ENCODE measurements around the gene ANP32E.
"Not testable (repeated sequence)": the region's sequence is repeated elsewhere in the genome, so short reads cannot be mapped to it uniquely, and the experiment has no call there.

Gene ANP32E

GRCh38 chr1:150243003-150243402, 7.1 kb upstream of the ANP32E start:
- no peaks in the 10 kb centered on the region for H3K27me3 ChIP-seq (replicated peaks; ENCODE audit: insufficient read depth, low read length)
- H3K36me3 ChIP-seq (replicated peaks; ENCODE audit: insufficient read depth, low read length) = no peaks in the 10 kb centered on the region
- no peaks in the 10 kb centered on the region for H3K9me2 ChIP-seq (replicated peaks; ENCODE audit: insufficient read depth, low read length)
- DNase-seq = no peak
- no peak overlapping the region for H3K9ac ChIP-seq (ENCODE audit: low read length)
- no peak overlapping the region for H2AFZ ChIP-seq (ENCODE audit: low read length)
- no peaks in the 10 kb centered on the region for H3K4me1 ChIP-seq (ENCODE audit: low read length)
- no peaks in the 10 kb centered on the region for H3K9me3 ChIP-seq (replicated peaks; ENCODE audit: insufficient read depth, low read length)
- no peak overlapping the region for H3K4me3 ChIP-seq (ENCODE audit: low read length)
- no peaks in the 10 kb centered on the region for H3K79me2 ChIP-seq (ENCODE audit: low read length)
- H3F3A ChIP-seq (ENCODE audit: insufficient read depth, low read length) = no peaks in the 10 kb centered on the region
- no peak for TF ChIP-seq CTCF (IDR thresholded peaks at IDR 0.05; ENCODE audit: low read length)
- TF ChIP-seq EZH2phosphoT487 (IDR thresholded peaks at IDR 0.05; ENCODE audit: low read length) = no peak
- TF ChIP-seq EZH2 (optimal IDR thresholded peaks at IDR 0.05; ENCODE audit: low read depth, low read length) = no peak
- H4K20me1 ChIP-seq (ENCODE audit: insufficient read depth, low read length) = no peaks in the 10 kb centered on the region
- H3K27ac ChIP-seq (ENCODE audit: low read length) = no peak overlapping the region
- H3K4me2 ChIP-seq (ENCODE audit: low read depth, low read length) = no peak overlapping the region

- no peak overlapping the region for H3K4me2 ChIP-seq (ENCODE audit: low read depth, low read length)
- H4K20me1 ChIP-seq (ENCODE audit: insufficient read depth, low read length) = 0 out of 2 replicates have a peak, but pooled peaks cover 5% of the 10 kb centered on the region
- H3F3A ChIP-seq (ENCODE audit: insufficient read depth, low read length) = peaks cover 27% of the 10 kb centered on the region
- no peak for TF ChIP-seq EZH2 (optimal IDR thresholded peaks at IDR 0.05; ENCODE audit: low read depth, low read length)
- no peak for TF ChIP-seq EZH2phosphoT487 (IDR thresholded peaks at IDR 0.05; ENCODE audit: low read length)
- no peak for TF ChIP-seq CTCF (IDR thresholded peaks at IDR 0.05; ENCODE audit: low read length)
- H3K36me3 ChIP-seq (replicated peaks; ENCODE audit: insufficient read depth, low read length) = no peaks in the 10 kb centered on the region
- no peaks in the 10 kb centered on the region for H3K9me3 ChIP-seq (replicated peaks; ENCODE audit: insufficient read depth, low read length)
- H2AFZ ChIP-seq (ENCODE audit: low read length) = no peak overlapping the region
- H3K4me1 ChIP-seq (ENCODE audit: low read length) = peaks cover 13% of the 10 kb centered on the region
- H3K27ac ChIP-seq (ENCODE audit: low read length) = no peak overlapping the region
- no peak overlapping the region for H3K4me3 ChIP-seq (ENCODE audit: low read length)
- H3K79me2 ChIP-seq (ENCODE audit: low read length) = peaks cover 32% of the 10 kb centered on the region
- no peaks in the 10 kb centered on the region for H3K27me3 ChIP-seq (replicated peaks; ENCODE audit: insufficient read depth, low read length)
- DNase-seq = no peak
- no peak overlapping the region for H3K9ac ChIP-seq (ENCODE audit: low read length)
- no peaks in the 10 kb centered on the region for H3K9me2 ChIP-seq (replicated peaks; ENCODE audit: insufficient read depth, low read length)
Observed at GRCh38 chr1:150237746-150238145, 1.8 kb upstream of the ANP32E start.

- not testable (repeated sequence) for H3K9me3 ChIP-seq (replicated peaks; ENCODE audit: insufficient read depth, low read length); DNase-seq; H3K9ac ChIP-seq (ENCODE audit: low read length); H3K4me3 ChIP-seq (ENCODE audit: low read length); H3K36me3 ChIP-seq (replicated peaks; ENCODE audit: insufficient read depth, low read length); H3K27me3 ChIP-seq (replicated peaks; ENCODE audit: insufficient read depth, low read length); H4K20me1 ChIP-seq (ENCODE audit: insufficient read depth, low read length); H3K9me2 ChIP-seq (replicated peaks; ENCODE audit: insufficient read depth, low read length)
- H3K4me1 ChIP-seq (ENCODE audit: low read length) = peaks cover 13% of the 10 kb centered on the region
- peaks cover 37% of the 10 kb centered on the region for H3K79me2 ChIP-seq (ENCODE audit: low read length)
- peak overlapping the region; percentile 53 for H3K4me2 ChIP-seq (ENCODE audit: low read depth, low read length)
- peaks cover 27% of the 10 kb centered on the region for H3F3A ChIP-seq (ENCODE audit: insufficient read depth, low read length)
- peak overlapping the region; percentile 92; the same call in 1 of the 2 replicates for H3K27ac ChIP-seq (ENCODE audit: low read length)
- peak overlapping the region; percentile 39; the same call in 1 of the 2 replicates for H2AFZ ChIP-seq (ENCODE audit: low read length)
Observed at GRCh38 chr1:150237176-150237575, 1.3 kb upstream of the ANP32E start.

GRCh38 chr1:150236614-150237100, 745 bp upstream of the ANP32E start:
- Histone ChIP-seq H3K79me2 (ENCODE audit: low read length) (peaks cover 42% of the 10 kb centered on the region), H3K9ac (ENCODE audit: low read length) (peak overlapping the region; percentile 57), H3K9me3 (replicated peaks; ENCODE audit: insufficient read depth, low read length) (no peaks in the 10 kb centered on the region), H3F3A (ENCODE audit: insufficient read depth, low read length) (peaks cover 29% of the 10 kb centered on the region), H4K20me1 (ENCODE audit: insufficient read depth, low read length) (0 out of 2 replicates have a peak, but pooled peaks cover 5% of the 10 kb centered on the region), H3K27ac (ENCODE audit: low read length) (peak overlapping the region; percentile 92), H2AFZ (ENCODE audit: low read length) (peak overlapping the region; percentile 39), H3K9me2 (replicated peaks; ENCODE audit: insufficient read depth, low read length) (no peaks in the 10 kb centered on the region), H3K4me3 (ENCODE audit: low read length) (peak overlapping the region; percentile 59), H3K27me3 (replicated peaks; ENCODE audit: insufficient read depth, low read length) (no peaks in the 10 kb centered on the region), H3K4me2 (ENCODE audit: low read depth, low read length) (peak overlapping the region; percentile 53), H3K36me3 (replicated peaks; ENCODE audit: insufficient read depth, low read length) (no peaks in the 10 kb centered on the region), H3K4me1 (ENCODE audit: low read length) (peaks cover 13% of the 10 kb centered on the region)
- no peak for DNase-seq
- TF ChIP-seq EZH2phosphoT487 (IDR thresholded peaks at IDR 0.05; ENCODE audit: low read length) (no peak), CTCF (IDR thresholded peaks at IDR 0.05; ENCODE audit: low read length) (peak; percentile 3; the same call in 1 of the 2 replicates)
